ENCODE measurements around the gene FBXO44.
"Not testable (repeated sequence)": the region's sequence is repeated elsewhere in the genome, so short reads cannot be mapped to it uniquely, and the experiment has no call there.

Gene FBXO44, protein sequence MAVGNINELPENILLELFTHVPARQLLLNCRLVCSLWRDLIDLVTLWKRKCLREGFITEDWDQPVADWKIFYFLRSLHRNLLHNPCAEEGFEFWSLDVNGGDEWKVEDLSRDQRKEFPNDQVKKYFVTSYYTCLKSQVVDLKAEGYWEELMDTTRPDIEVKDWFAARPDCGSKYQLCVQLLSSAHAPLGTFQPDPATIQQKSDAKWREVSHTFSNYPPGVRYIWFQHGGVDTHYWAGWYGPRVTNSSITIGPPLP

DNA sequence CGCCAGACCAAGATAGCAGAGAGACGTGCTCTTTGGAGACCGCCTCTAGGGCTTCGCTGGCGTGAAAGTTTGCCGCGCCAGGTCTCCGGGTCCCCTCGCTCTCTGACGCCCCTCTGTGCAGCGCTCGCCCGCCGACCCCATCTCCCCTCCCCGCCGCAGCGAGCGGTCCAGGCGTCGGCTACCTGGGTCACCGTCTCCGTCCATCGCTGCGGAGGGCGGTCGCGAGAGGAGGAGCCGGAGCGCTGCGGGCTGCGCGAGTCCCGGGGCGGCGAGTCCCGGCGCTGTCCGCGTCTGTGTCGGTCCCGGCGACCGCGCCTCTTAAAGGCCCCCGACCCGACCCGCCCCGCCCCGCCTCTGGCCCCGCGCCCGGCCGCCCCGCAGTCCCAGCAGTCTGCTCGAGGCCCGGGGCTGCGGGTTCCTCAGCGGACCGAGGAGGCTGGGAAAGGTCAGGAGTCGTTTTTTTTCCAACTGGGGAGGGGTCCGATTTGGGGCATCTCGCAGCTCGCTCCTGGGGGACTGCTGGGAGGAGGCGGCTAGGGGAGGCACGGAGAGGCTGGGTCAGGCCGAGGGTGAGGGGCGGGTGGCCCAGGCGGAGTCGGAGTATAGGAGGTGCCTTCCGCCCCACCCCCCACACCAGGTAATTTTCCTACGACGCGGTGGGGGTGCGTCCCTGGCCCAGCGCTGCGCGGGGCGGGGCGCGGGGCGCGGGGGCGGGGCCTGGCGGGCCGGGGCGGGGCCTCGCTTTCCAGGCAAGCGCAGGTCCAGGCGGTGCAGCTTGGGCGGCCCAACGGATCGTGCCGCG lies at the start of gene FBXO44, which contains the start of gene FBXO2:
TSS of gene FBXO44 (plus strand) at position 741 of the 802 bp plus-strand sequence. CDS start 959 bp downstream, outside the sequence.
TSS of gene FBXO2 (minus strand) at position 293 of the 802 bp plus-strand sequence. CDS start at position 204, 89 bp downstream.
- H3K27ac ChIP-seq (ENCODE audit: low read length) = no peak within 1 kb of the TSS
- no peaks in the 10 kb centered on the region for H3K9me3 ChIP-seq (ENCODE audit: control insufficient read depth, low read depth, low read length)
- peaks cover 14% of the 10 kb centered on the region for H3K4me1 ChIP-seq (ENCODE audit: control insufficient read depth, low read depth, low read length)

DNA sequence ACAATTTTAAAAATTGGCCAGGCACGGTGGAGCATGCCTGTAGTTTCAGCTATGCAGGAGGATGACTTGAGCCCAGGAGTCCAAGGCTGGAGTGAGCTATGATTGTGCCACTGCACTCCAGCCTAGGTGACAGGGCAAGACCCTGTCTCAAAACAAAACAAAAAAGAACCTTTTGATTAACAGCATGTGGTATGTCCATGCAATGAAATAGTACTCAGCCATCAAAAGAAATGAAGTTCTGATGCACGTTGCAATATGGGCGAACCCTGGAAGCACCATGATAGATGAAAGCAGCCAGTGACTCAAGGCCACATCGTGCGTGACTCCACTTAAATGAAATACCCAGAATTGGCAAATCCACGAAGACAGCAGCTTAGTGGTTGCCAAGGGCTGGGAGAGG lies 47.9 kb upstream of the FBXO44 start:
- Histone ChIP-seq H3K27me3 (ENCODE audit: control insufficient read depth, insufficient read depth, low read length) (no peaks in the 10 kb centered on the region), H3K36me3 (ENCODE audit: control insufficient read depth, low read depth, low read length) (no peaks in the 10 kb centered on the region), H3K9me3 (ENCODE audit: control insufficient read depth, low read depth, low read length) (no peaks in the 10 kb centered on the region), H3K27ac (ENCODE audit: low read length) (no peak overlapping the region), H3K4me1 (ENCODE audit: control insufficient read depth, low read depth, low read length) (peaks cover 8% of the 10 kb centered on the region), H3K9ac (ENCODE audit: low read length) (no peak overlapping the region), H3K4me3 (ENCODE audit: low read length) (no peak overlapping the region)

More for the DNA sequence above, at the start of gene FBXO44, which contains the start of gene FBXO2:
- Histone ChIP-seq H3K27me3 (ENCODE audit: control insufficient read depth, insufficient read depth, low read length) (peaks cover 48% of the 10 kb centered on the region), H3K9ac (ENCODE audit: low read length) (peak within 1 kb of the TSS; percentile 32), H3K36me3 (ENCODE audit: control insufficient read depth, low read depth, low read length) (no peaks in the 10 kb centered on the region), H3K4me3 (ENCODE audit: low read length) (peak within 1 kb of the TSS; percentile 62)

DNA sequence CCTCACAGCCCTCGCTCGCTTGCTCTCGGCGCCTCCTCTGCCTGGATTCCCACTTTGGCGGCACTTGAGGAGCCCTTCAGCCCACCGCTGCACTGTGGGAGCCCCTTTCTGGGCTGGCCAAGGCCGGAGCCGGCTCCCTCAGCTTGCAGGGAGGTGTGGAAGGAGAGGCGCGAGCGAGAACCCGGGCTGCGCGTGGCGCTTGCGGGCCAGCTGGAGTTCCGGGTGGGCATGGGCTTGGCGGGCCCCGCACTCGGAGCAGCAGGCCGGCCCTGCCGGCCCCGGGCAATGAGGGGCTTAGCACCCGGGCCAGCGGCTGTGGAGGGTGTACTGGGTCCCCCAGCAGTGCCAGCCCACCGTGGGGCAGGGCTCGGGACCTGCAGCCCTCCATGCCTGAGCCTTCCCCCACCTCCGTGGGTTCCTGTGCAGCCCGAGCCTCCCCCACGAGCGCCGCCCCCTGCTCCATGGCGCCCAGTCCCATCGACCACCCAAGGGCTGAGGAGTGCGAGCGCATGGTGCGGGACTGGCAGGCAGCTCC lies 46.0 kb upstream of the FBXO44 start:
- H3K36me3 ChIP-seq (ENCODE audit: control insufficient read depth, low read depth, low read length); H3K27me3 ChIP-seq (ENCODE audit: control insufficient read depth, insufficient read depth, low read length); H3K9ac ChIP-seq (ENCODE audit: low read length); H3K4me3 ChIP-seq (ENCODE audit: low read length); H3K27ac ChIP-seq (ENCODE audit: low read length); H3K4me1 ChIP-seq (ENCODE audit: control insufficient read depth, low read depth, low read length); H3K9me3 ChIP-seq (ENCODE audit: control insufficient read depth, low read depth, low read length): not testable (repeated sequence)

DNA sequence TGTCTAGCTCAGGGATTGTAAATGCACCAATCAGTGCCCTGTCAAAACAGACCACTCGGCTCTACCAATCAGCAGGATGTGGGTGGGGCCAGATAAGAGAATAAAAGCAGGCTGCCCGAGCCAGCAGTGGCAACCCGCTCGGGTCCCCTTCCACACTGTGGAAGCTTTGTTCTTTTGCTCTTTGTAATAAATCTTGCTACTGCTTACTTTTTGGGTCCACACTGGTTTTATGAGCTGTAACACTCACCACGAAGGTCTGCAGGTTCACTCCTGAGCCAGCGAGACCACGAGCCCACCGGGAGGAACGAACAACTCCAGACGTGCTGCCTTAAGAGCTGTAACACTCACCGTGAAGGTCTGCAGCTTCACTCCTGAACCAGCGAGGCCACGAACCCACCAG lies 45.3 kb upstream of the FBXO44 start:
- not testable (repeated sequence) for H3K4me3 ChIP-seq (ENCODE audit: low read length); H3K27ac ChIP-seq (ENCODE audit: low read length); H3K27me3 ChIP-seq (ENCODE audit: control insufficient read depth, insufficient read depth, low read length); H3K9ac ChIP-seq (ENCODE audit: low read length); H3K4me1 ChIP-seq (ENCODE audit: control insufficient read depth, low read depth, low read length); H3K9me3 ChIP-seq (ENCODE audit: control insufficient read depth, low read depth, low read length); H3K36me3 ChIP-seq (ENCODE audit: control insufficient read depth, low read depth, low read length)

DNA sequence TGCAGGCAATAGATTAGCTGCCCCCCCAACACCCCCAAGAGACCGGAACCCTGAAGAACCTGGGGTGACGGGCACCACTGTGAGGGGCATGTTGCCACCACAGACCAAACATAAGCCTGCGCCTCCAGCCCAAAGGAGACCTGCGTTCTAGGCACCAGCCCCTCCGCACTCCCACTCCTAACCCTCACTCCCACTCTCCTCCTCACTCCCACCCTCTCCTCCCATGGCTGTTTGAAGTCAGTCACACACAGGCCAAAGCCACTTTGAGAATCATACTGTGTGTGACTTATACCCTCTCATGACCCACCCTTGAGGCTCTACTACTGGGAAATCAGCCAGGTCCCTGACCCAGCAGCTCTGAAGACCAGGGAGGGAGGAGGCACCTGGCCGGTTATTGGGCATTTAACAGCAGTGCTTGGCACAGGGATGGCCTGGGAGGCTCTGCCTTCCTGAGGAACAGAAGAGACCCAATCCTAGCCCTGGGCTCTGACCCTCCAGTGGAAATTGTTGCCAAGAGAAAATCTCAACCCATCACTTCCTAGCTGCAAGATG lies 44.0 kb upstream of the FBXO44 start:
- no peaks in the 10 kb centered on the region for H3K27me3 ChIP-seq (ENCODE audit: control insufficient read depth, insufficient read depth, low read length)
- H3K4me3 ChIP-seq (ENCODE audit: low read length) = no peak overlapping the region
- no peak overlapping the region for H3K27ac ChIP-seq (ENCODE audit: low read length)
- no peak overlapping the region for H3K9ac ChIP-seq (ENCODE audit: low read length)
- H3K36me3 ChIP-seq (ENCODE audit: control insufficient read depth, low read depth, low read length) = no peaks in the 10 kb centered on the region
- H3K9me3 ChIP-seq (ENCODE audit: control insufficient read depth, low read depth, low read length) = no peaks in the 10 kb centered on the region
- no peaks in the 10 kb centered on the region for H3K4me1 ChIP-seq (ENCODE audit: control insufficient read depth, low read depth, low read length)

DNA sequence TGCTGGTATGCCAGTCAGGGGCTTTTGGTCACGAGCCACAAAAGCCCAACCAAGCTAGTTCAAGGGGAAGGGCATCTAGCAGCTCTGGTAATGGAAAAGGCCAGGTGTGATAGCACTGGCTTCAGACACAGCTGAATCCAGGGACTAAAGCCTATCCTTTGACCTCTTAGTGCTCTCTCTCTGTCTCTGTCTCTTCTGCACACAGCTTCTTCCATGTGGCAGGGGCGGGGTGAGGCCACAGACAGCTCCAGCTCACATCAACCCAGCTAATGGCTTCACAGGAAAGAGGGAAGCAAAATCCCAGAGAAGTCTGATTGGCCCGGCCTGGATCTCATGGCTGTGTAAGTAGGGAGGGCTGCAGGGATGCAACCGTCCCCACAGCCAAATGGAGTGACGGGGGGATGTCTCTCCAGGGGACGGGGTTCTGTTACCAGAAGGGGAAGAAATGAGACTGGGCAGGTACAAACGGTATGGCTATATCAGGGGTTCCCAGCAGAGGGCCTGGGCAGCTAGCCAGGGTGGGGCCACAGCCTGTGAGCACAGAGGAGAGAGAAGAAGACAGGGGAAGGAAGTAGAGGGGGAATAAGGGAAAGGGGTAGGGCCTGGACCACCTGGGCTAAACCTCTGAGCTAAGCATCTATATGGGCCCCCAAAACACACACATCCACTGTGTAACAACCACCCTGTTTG lies 42.9 kb upstream of the FBXO44 start:
- Histone ChIP-seq H3K9ac (ENCODE audit: low read length) (no peak overlapping the region), H3K27me3 (ENCODE audit: control insufficient read depth, insufficient read depth, low read length) (no peaks in the 10 kb centered on the region), H3K4me1 (ENCODE audit: control insufficient read depth, low read depth, low read length) (no peaks in the 10 kb centered on the region), H3K36me3 (ENCODE audit: control insufficient read depth, low read depth, low read length) (no peaks in the 10 kb centered on the region), H3K27ac (ENCODE audit: low read length) (no peak overlapping the region), H3K9me3 (ENCODE audit: control insufficient read depth, low read depth, low read length) (no peaks in the 10 kb centered on the region), H3K4me3 (ENCODE audit: low read length) (no peak overlapping the region)

DNA sequence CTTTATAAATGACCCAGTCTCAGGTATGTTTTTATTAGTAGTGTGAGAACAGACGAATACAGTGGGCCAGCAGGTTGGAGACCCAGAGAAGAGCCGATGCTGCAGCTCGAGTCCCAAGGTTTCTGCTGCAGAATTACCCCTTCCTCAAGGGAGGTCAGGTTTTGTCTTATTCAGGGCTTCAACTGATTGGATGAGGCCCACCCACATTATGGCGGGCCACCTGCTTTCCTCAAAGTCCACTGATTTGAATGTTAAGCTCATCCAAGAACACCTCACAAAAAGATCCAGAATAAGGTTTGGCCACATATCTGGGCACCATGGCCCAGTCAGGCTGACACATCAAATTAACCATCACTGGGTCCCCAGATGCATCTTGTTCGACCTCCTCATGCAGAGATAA lies 41.3 kb upstream of the FBXO44 start:
- H3K4me1 ChIP-seq (ENCODE audit: control insufficient read depth, low read depth, low read length) = no peaks in the 10 kb centered on the region
- H3K9me3 ChIP-seq (ENCODE audit: control insufficient read depth, low read depth, low read length) = no peaks in the 10 kb centered on the region
- no peaks in the 10 kb centered on the region for H3K36me3 ChIP-seq (ENCODE audit: control insufficient read depth, low read depth, low read length)
- no peak overlapping the region for H3K9ac ChIP-seq (ENCODE audit: low read length)
- no peak overlapping the region for H3K4me3 ChIP-seq (ENCODE audit: low read length)
- H3K27ac ChIP-seq (ENCODE audit: low read length) = no peak overlapping the region
- no peaks in the 10 kb centered on the region for H3K27me3 ChIP-seq (ENCODE audit: control insufficient read depth, insufficient read depth, low read length)

DNA sequence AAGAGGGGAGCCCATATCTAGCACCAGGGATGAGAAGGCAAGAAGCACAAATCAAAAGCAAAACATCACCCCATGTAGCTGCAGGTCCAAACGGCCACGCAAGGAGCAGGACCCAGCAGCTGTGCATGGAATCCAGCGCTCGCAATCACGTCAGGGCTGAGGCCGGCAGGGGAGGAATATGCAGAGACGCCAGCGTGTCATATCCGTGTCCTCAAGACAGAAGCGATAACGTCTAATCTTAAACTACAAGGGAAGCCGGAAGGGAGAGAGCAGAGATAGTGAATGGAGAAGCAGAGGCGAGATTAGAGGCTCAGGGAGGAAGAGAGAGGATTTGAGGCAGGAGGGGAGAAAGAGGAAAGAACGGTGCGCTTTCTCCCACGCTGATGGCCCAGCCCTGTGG lies 39.6 kb upstream of the FBXO44 start:
- H3K9ac ChIP-seq (ENCODE audit: low read length) = no peak overlapping the region
- H3K27me3 ChIP-seq (ENCODE audit: control insufficient read depth, insufficient read depth, low read length) = no peaks in the 10 kb centered on the region
- no peaks in the 10 kb centered on the region for H3K36me3 ChIP-seq (ENCODE audit: control insufficient read depth, low read depth, low read length)
- H3K9me3 ChIP-seq (ENCODE audit: control insufficient read depth, low read depth, low read length) = no peaks in the 10 kb centered on the region
- no peaks in the 10 kb centered on the region for H3K4me1 ChIP-seq (ENCODE audit: control insufficient read depth, low read depth, low read length)
- no peak overlapping the region for H3K27ac ChIP-seq (ENCODE audit: low read length)
- no peak overlapping the region for H3K4me3 ChIP-seq (ENCODE audit: low read length)

DNA sequence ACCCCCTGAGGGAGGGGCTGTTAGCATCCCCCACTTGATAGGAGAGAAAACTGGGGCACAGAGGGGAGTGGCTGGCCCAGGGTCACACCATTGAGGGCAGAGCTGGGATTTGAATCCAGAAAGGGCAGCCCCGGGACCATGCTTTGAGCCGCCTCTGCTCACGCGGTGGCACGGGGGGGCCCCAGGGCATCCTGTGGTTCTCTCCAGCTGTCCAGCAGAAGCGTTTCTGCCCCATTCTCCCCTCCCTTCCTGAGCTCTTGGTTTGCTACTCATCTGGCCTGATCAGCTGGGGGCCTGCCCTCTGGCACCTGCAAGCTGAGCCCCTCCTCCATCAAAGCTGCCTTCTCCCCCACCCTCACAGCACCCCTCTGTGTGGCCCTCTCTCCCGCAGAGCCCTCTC lies 37.9 kb upstream of the FBXO44 start:
- Histone ChIP-seq H3K36me3 (ENCODE audit: control insufficient read depth, low read depth, low read length) (no peaks in the 10 kb centered on the region), H3K9ac (ENCODE audit: low read length) (no peak overlapping the region), H3K27me3 (ENCODE audit: control insufficient read depth, insufficient read depth, low read length) (no peaks in the 10 kb centered on the region), H3K27ac (ENCODE audit: low read length) (no peak overlapping the region), H3K4me1 (ENCODE audit: control insufficient read depth, low read depth, low read length) (no peaks in the 10 kb centered on the region), H3K9me3 (ENCODE audit: control insufficient read depth, low read depth, low read length) (no peaks in the 10 kb centered on the region), H3K4me3 (ENCODE audit: low read length) (no peak overlapping the region)

DNA sequence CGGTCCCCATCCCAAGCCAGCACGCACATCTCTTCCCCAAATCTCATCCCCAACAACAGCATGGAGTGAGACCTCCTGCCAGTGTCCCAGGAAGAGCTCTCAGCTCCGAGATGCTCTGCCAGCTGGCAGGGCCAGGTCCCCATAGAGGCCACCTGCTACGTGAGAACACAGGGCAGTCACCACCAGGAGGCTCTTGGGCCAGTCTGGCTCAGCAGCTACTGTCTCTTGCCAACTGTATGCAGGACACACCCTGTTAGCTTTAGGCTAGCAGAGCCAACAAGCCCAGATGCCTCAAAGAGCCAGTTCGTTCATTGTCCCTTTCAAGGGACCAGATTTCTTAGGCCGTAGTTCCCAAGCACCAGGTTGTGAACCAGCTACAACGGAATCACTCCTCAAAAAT lies 37.4 kb upstream of the FBXO44 start:
- no peaks in the 10 kb centered on the region for H3K27me3 ChIP-seq (ENCODE audit: control insufficient read depth, insufficient read depth, low read length)
- no peak overlapping the region for H3K4me3 ChIP-seq (ENCODE audit: low read length)
- no peaks in the 10 kb centered on the region for H3K4me1 ChIP-seq (ENCODE audit: control insufficient read depth, low read depth, low read length)
- H3K9ac ChIP-seq (ENCODE audit: low read length) = no peak overlapping the region
- no peaks in the 10 kb centered on the region for H3K9me3 ChIP-seq (ENCODE audit: control insufficient read depth, low read depth, low read length)
- H3K36me3 ChIP-seq (ENCODE audit: control insufficient read depth, low read depth, low read length) = no peaks in the 10 kb centered on the region
- H3K27ac ChIP-seq (ENCODE audit: low read length) = no peak overlapping the region

DNA sequence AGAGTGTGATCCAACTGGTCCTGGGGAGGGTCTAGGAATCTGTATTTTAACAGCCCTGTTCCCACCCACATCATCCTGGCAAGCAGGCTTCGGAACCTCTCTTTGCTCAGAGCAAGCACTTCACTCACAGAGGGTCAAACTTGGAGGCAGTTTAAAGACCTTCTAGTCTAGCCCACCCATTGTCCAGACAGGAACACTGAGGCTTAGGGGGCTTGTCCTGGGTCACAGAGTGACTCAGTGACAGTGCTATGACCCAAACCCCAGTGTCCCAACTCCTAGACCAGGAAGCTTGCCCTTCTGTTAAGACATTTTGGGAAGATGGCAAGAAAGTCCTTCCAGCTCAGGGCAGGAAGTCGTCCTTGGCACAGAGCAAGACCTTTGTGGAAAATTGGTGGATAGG lies 36.9 kb upstream of the FBXO44 start:
- no peak overlapping the region for H3K4me3 ChIP-seq (ENCODE audit: low read length)
- H3K9ac ChIP-seq (ENCODE audit: low read length) = no peak overlapping the region
- no peak overlapping the region for H3K27ac ChIP-seq (ENCODE audit: low read length)
- H3K4me1 ChIP-seq (ENCODE audit: control insufficient read depth, low read depth, low read length) = no peaks in the 10 kb centered on the region
- no peaks in the 10 kb centered on the region for H3K27me3 ChIP-seq (ENCODE audit: control insufficient read depth, insufficient read depth, low read length)
- H3K36me3 ChIP-seq (ENCODE audit: control insufficient read depth, low read depth, low read length) = no peaks in the 10 kb centered on the region
- H3K9me3 ChIP-seq (ENCODE audit: control insufficient read depth, low read depth, low read length) = no peaks in the 10 kb centered on the region
